Medulla oblongata (tissue), 1 donor: ENCODE results near the gene SHMT2.

ENCODE experiments used
- DNase-seq: peaks from one replicate; pipeline ENCODE4 v3.0.0-alpha.2; 2015; ENCODE audit errors: extremely low spot score

Gene SHMT2

GRCh38 chr12:57196956-57197355 lies 32.6 kb upstream of the SHMT2 start:
- no peak for DNase-seq

- no peak for DNase-seq
These were observed 31.2 kb upstream of the SHMT2 start for GRCh38 chr12:57198329-57198728.

- DNase-seq = no peak
These were observed 30.3 kb upstream of the SHMT2 start for GRCh38 chr12:57199191-57199590.

- DNase-seq = no peak
These were observed 29.0 kb upstream of the SHMT2 start for GRCh38 chr12:57200497-57200896.

- no peak for DNase-seq
These were observed 28.3 kb upstream of the SHMT2 start for GRCh38 chr12:57201219-57201618.

- no peak for DNase-seq
These were observed 27.9 kb upstream of the SHMT2 start for GRCh38 chr12:57201631-57202030.

- no peak for DNase-seq
These were observed 27.2 kb upstream of the SHMT2 start for GRCh38 chr12:57202321-57202720.

GRCh38 chr12:57203201-57203600 lies 26.3 kb upstream of the SHMT2 start:
- no peak for DNase-seq

- DNase-seq = no peak
These were observed 25.7 kb upstream of the SHMT2 start for GRCh38 chr12:57203791-57204190.

GRCh38 chr12:57204454-57204853 lies 25.1 kb upstream of the SHMT2 start:
- DNase-seq = no peak

- DNase-seq = no peak
These were observed 24.3 kb upstream of the SHMT2 start for GRCh38 chr12:57205186-57205585.

- no peak for DNase-seq
These were observed 23.6 kb upstream of the SHMT2 start for GRCh38 chr12:57205931-57206330.

- no peak for DNase-seq
These were observed 21.5 kb upstream of the SHMT2 start for GRCh38 chr12:57207731-57208630.

GRCh38 chr12:57208631-57209282 lies 20.8 kb upstream of the SHMT2 start:
- peak; percentile 62 for DNase-seq

- DNase-seq = no peak
These were observed 19.6 kb upstream of the SHMT2 start for GRCh38 chr12:57209916-57210315.

- DNase-seq = no peak
These were observed 19.1 kb upstream of the SHMT2 start for GRCh38 chr12:57210461-57210860.

- DNase-seq = no peak
These were observed 18.4 kb upstream of the SHMT2 start for GRCh38 chr12:57210926-57211692.

GRCh38 chr12:57211791-57212700 lies 17.5 kb upstream of the SHMT2 start:
- no peak for DNase-seq

GRCh38 chr12:57212701-57213057 lies 16.8 kb upstream of the SHMT2 start:
- no peak for DNase-seq

- peak; percentile 87 for DNase-seq
These were observed 16.3 kb upstream of the SHMT2 start for GRCh38 chr12:57213058-57213715.
